Measurements from ENCODE around the gene TLR6. TPM values are rescaled to one million over a fixed set of nuclear protein-coding genes. Genes with fewer than 3 reads are reported as not detected.

TLR6 gene
- total and polyA plus RNA-seq, 12 donors, result 0.14 to 3.7 (median 1.2) TPM

- H3K4me1 ChIP-seq, result peaks cover 0 to 15% (median 0%) of the 10 kb centered on the region in 9 donors
- peaks cover 0 to 45% (median 21%) of the 10 kb centered on the region in 11 donors for H3K9me3 ChIP-seq
- no peaks in the 10 kb centered on the region for H3K27me3 ChIP-seq
- H3K36me3 ChIP-seq, result no peaks in the 10 kb centered on the region
- WGBS, 2 donors, result 49 to 50% methylated on average over 2 of the region's 2 CpGs
- ATAC-seq (no peak), DNase-seq (no peak)
- H3K4me3 ChIP-seq, result no peak overlapping the region
- intact Hi-C loops (cut with DNase I), result no loop called here
- TF ChIP-seq CTCF (IDR thresholded peaks at IDR 0.05), result no peak
- H3K27ac ChIP-seq, result no peak overlapping the region
These were observed 18.8 kb downstream of the TLR6 start for GRCh38 chr4:38837849-38838248.

- H3K27me3 ChIP-seq, result no peaks in the 10 kb centered on the region
- H3K27ac ChIP-seq, result no peak overlapping the region
- intact Hi-C loops (cut with DNase I), result no loop called here
- H3K36me3 ChIP-seq, result no peaks in the 10 kb centered on the region
- peaks cover 0 to 17% (median 0%) of the 10 kb centered on the region in 9 donors for H3K4me1 ChIP-seq
- no peak for DNase-seq
- no peak for TF ChIP-seq CTCF (IDR thresholded peaks at IDR 0.05)
- no peak overlapping the region for H3K4me3 ChIP-seq
- ATAC-seq, result no peak
- peaks cover 0 to 45% (median 21%) of the 10 kb centered on the region in 11 donors for H3K9me3 ChIP-seq
These were observed 19.3 kb downstream of the TLR6 start for GRCh38 chr4:38837334-38837733.

- no peaks in the 10 kb centered on the region for H3K27me3 ChIP-seq
- H3K4me3 ChIP-seq, result no peak overlapping the region
- intact Hi-C loops (cut with DNase I), result no loop called here
- no peaks in the 10 kb centered on the region for H3K36me3 ChIP-seq
- ATAC-seq (no peak), DNase-seq (no peak)
- 88 to 93% methylated on average over 4 of the region's 4 CpGs for WGBS, 2 donors
- no peak for TF ChIP-seq CTCF (IDR thresholded peaks at IDR 0.05)
- H3K9me3 ChIP-seq, result peaks cover 0 to 45% (median 21%) of the 10 kb centered on the region in 11 donors
- no peak overlapping the region for H3K27ac ChIP-seq
- H3K4me1 ChIP-seq, result peaks cover 0 to 21% (median 0%) of the 10 kb centered on the region in 9 donors
These were observed 22.0 kb downstream of the TLR6 start for GRCh38 chr4:38834570-38834969.

GRCh38 chr4:38832624-38833528 lies 23.7 kb downstream of the TLR6 start:
- H3K27ac ChIP-seq, result no peak overlapping the region
- H3K4me1 ChIP-seq, result peaks cover 0 to 14% (median 0%) of the 10 kb centered on the region in 9 donors
- peaks cover 0 to 42% (median 21%) of the 10 kb centered on the region in 11 donors for H3K9me3 ChIP-seq
- WGBS, 2 donors, result 87% methylated on average over 7 of the region's 7 CpGs
- TF ChIP-seq CTCF (IDR thresholded peaks at IDR 0.05), result no peak
- ATAC-seq, result no peak
- peaks cover 0 to 5% (median 0%) of the 10 kb centered on the region in 9 donors for H3K36me3 ChIP-seq
- no peak overlapping the region for H3K4me3 ChIP-seq
- DNase-seq, result no peak
- no peaks in the 10 kb centered on the region for H3K27me3 ChIP-seq
- intact Hi-C loops (cut with DNase I), result no loop called here
